NCI-H1694 treated with DMSO at 0.1 percent for 48 hours (cell line): ENCODE measurements around the gene PRMT2.
"Not testable (repeated sequence)": the region's sequence is repeated elsewhere in the genome, so short reads cannot be mapped to it uniquely, and the experiment has no call there.

Experiments
- DNase-seq: peaks from one replicate; lab custom pipeline; 2025; lab: John Stamatoyannopoulos, UW

PRMT2 gene

DNA sequence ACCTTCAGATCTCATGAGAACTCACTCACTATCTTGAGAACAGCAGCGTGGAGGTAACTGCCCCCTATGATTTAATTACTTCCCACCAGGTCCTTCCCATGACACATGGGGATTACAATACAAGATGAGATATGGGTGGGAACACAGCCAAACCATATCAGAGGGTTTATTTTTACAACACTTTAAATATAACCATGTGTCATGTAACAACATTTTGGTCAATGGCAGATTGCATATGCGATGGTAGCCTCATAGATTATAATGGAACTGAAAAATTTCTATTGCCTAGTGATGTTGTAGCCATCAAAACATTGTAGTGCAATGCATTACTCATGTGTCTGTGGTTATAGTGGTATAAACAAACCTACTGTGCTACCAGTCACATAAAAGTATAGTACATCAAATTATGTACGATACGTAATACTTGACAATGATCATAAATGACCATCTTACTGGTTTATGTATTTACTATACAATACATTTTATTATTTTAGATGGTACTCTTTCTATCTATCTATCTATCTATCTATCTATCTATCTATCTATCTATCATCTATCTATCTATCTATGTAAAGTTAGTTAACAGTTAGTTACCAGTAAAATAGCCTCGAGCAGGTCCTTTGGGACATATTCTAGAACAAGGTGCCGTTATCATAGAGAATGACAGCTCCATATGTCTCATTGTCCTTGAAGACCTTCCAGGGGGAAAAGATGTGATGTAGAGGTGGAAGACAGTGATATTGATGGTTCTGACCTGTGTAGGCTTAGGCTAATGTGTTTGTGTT, 18.0 kb upstream of the PRMT2 start:
- no peak for DNase-seq

GRCh38 chr21:46618738-46619379, 16.6 kb upstream of the PRMT2 start:
- DNase-seq, result no peak

DNA sequence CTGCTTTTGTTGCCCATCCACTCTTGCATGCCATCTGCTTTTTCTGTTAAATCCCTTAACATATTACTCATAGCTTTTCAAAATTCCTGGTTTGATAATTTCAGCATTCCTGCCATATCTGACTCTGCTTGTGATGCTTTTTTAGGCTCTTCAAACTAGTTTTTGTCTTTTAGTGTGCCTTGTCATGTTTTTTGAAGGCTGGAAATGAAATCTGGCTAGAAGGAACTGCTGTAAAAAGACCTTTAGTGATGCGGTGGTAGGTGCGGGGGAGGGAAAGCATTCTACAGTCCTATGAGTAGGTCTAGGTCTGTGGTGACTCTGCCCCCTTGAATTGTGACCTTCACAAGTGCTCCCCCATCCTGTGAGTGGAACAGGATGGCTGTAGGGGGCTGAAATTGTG, 15.6 kb upstream of the PRMT2 start:
- DNase-seq, result no peak

GRCh38 chr21:46620846-46621245, 14.6 kb upstream of the PRMT2 start:
- no peak for DNase-seq

DNA sequence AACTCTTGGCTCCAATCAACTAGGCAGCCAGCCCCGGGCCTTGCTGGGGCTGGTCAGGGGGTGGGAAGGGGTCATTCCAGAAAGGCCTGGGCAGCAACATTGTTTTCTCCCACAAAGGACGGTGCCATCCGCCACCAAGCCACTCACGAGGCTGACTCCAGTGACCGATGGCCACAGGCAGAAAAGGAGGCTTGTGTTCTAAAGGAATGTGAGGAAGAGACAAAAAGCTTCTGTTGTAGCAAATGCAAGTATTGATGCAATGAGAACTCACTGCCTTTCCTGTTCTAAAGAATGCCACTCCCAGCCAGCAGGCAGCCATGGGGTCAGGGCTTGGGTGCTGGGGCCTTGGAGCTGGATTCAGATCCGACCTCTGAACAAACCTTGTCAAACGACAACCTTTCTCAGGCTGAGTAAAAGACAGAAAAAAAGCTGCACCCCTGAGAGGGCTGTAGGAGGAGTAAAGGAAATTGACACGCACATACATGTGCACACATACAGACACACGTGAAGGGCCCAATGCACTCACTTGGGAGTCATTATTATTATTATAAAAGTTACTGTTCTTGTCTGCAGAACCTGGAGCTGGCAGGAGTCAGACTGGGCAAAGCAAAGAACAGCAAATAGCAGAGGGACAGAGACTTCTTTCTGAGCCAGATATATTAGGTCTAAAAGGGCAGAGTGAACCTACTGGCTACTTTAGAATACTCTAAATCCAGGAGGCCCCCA, 13.9 kb upstream of the PRMT2 start:
- no peak for DNase-seq

DNA sequence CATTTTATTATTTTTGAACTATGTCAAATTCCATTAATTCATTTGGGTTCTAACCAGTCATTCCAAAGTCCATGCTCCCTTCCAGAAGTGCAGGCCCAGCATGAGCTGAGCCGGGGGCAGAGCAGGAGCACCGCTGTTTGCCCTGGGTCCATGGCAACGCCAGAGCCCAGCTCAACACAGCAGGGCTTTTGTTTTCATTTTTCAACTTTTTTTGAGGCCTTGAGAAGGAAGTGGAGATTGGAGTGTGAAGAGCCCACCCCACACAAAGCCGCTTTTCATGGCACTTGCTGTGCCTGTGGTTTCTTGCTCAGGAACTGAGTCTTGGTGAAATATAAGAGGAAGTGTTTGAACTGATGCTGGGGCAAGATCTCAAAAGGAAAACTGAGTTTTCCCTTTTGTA, 13.2 kb upstream of the PRMT2 start:
- no peak for DNase-seq

- DNase-seq, result no peak
Measured at GRCh38 chr21:46624050-46624449, 11.4 kb upstream of the PRMT2 start.

DNA sequence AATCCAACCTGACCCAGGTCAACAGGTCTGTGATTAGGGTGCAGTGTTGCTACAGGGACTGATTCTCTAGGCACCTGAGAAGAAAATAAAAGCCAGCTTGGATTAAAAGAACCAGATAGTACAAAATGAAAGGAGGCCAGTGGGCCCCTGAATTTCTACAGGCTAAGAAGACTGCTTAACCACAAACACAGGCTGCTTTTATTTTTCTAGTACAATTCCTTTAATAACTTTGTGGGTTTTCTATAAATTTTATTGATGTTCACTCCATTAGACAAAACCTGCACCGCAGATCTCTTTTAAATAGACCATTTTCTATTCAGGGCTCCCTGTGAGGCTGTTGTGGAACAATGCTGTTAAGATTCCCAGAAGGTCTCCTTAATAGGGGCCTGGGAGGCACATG, 9.7 kb upstream of the PRMT2 start:
- DNase-seq, result no peak

DNA sequence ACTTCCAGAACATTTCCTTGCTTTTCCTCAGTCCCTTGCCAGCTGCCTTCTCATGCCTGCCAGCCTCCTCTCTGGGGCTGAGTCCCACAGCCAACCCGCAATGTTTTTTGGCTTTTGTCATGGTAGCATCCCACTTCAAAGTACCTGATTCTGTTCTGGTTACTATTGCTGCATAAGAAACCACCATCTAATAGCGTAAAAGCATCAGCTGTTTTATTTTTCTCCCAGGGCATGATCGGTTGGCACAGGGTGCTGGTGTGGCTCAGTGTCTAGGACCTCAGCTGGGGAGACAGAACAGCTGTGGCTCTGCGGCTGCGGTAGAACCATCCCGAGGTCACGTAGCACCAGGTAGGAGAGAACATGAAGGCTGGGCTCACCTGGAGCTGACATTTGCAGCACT, 8.9 kb upstream of the PRMT2 start:
- no peak for DNase-seq

DNA sequence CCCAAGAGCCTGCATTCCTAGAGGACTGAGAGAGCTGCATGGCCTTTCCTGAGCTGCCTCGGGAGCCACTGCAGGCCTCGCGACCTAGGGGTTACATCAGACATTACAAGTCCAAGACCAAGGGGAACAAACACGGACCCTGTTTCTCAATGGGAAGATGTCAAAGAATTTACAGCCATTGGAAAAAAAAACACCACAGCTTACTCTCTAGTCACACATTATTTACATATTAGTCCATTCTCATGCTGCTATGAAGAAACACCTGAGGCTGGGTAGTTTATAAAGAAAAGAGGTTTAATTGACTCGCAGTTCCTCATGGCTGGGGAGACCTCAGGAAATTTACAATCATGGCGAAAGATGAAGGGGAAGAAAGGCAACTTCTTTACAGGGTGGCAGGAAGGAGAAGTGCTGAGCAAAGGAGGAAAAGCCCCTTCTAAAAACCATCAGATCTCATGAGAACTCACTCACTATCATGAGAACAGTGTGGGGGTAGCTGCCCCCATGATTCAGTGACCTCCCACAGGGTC, 8.4 kb upstream of the PRMT2 start:
- DNase-seq, result no peak

DNA sequence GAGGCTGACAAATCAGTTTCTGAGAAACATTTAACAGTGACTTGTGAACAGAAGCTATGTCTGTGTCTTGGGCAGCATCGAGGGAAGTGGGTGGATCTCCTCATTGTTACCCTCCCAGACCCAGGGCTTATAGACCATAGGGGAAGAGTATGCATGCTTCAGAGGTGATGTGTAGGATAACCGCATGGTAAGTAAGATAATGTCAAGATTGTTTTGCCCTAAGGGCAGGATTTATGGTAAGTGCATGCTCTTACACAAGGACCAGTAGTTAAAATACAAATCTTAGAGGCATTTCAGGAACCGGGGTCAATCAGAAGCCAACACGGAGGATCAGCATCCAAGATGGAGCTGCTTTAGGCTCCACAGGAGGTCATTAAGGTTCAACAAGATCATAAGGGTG, 7.7 kb upstream of the PRMT2 start:
- no peak for DNase-seq

DNA sequence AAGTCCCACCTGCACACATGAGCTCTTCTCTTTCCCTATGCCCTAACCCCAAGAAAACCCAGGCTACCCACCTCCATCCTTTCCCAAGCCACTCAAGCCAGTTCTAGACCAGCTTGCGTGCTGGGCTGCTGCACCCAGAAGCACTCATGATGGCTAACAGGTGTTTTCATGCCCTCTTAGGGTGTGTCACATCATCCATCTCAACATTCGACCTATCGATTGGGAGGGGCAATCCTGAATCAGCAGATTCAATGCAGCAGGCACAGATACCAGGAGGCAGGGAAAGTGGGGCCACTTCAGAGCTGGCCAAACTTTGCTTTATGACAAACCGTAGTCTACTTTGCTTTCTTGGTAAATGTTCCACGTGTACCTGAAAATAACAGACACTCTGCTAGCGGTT, 6.6 kb upstream of the PRMT2 start:
- no peak for DNase-seq

DNA sequence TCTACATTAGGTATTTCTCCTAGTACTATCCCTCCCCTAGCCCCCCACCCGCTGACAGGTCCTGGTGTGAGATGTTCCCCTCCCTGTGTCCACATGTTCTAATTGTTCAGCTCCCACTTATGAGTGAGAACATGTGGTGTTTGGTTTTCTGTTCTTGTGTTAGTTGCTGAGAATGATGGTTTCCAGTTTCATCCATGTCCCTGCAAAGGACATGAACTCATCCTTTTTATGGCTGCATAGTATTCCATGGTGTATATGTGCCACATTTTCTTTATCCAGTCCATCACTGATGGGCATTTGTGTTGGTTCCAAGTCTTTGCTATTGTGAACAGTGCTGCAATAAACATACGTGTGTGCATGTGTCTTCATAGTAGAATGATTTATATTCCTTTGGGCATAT, 4.6 kb upstream of the PRMT2 start:
- not testable (repeated sequence) for DNase-seq

GRCh38 chr21:46633566-46633965, 1.9 kb upstream of the PRMT2 start:
- no peak for DNase-seq

DNA sequence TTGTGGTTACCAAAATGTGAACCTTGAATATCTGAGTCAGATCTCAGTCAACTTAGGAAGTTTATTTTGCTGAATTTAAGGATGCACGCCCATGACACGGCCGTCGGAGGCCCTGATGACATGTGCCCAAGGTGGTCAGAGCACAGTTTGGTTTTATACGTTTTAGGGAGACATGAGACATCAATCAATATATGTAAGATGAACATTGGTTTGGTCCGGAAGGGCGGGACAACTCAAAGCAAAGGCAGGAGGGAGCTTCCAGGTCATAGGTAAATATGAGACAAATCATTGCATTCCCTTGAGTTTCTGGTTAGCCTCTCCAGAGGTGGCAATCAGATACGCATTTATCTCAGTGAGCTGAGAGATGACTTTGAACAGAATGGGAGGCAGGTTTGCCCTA, 1.0 kb upstream of the PRMT2 start:
- DNase-seq, result no peak

DNA sequence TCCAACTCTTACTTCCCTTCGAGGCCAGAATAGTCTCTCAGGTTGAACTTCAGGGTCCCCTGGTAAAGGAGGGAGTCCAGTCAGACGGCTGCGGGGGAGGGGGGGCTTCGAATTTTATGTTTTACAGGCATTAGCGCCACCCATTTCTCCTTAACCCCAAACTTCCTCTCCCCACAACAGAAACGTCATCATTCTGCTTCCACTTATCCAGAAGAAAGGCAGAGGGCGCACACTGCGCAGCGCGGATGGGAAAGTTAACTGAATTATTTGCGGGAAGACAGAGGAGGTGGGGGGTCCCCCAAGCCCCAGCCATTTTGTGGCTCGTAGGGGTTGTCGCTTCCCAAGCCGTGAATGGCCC, 529 bp upstream of the PRMT2 start:
- DNase-seq, result peak; percentile 80

GRCh38 chr21:46636181-46636512, 673 bp downstream of the PRMT2 start:
- no peak for DNase-seq

DNA sequence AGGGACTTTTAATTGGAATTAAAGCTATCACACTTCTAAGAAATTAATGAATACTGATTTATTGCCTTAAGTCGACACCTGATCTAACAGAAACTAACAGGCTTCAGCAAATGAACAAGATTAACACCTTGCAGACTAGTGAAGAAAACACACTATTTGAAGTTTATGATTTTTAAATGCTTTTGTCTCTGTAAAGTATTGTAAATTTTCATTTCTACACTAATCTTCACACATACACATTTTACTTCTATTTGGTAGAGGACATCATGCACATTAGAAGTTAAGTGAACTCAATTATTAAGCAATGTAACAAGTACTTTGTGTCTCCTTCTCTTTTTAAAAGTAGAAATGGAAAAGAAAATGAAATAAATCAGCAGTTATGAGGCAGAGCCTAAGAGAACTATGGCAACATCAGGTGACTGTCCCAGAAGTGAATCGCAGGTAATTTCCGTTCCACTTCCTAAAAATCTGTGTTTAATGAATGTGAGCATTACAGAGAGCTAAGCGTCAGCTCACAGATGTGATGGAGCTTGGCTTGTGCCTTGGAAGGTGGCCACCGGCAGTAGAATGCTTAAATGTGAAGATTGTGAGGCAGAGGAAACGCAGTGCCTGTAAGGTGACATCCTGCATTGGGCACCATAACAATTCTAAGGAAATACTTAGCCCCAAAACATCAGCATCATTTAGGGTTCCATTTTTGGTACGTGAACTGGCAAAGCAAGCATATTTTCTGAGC, 1.2 kb downstream of the PRMT2 start:
- DNase-seq, result no peak

- DNase-seq, result no peak
Measured at GRCh38 chr21:46637952-46638746, 2.7 kb downstream of the PRMT2 start.

DNA sequence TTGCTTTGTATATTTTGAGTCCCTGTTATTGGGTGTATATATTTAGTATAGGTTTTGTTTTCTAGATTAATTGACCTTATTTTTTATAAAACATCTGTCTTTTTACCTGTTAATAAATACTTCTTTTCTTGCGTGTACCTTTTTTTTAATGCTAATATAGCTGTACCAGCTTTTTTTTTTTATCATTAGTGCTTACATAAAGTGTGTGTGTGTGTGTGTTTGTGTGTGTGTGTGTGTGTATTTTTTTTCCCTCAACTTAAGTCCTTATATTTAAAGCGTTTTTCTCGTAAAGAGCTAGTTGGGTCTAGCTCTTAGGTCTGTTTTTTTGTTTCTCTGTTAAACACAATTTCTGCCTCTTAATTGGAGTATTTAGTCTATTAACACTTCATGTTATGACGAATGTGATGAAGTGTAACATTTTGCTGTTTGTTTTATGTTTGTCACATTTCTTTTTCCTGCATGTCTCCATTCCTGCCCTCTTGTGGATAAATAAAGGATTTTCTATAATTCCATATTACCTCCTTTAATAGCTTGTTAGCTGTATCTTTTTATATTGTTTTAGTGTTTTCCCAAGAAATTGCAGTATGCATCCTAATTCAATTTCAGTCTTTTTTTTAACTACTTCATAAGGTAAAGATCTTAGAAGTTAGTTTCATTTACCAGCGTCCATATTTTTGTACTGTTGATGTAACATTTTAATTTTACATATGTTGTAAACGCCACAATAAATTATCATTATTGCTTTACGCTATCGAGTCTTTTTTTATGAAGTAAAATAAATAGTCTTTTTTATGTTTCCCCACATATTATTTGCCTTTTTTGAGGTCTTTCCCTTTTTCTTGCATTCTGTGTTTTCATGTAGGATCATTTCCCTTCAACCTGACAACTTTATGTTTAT, 4.3 kb downstream of the PRMT2 start:
- DNase-seq, result peak; percentile 50

DNA sequence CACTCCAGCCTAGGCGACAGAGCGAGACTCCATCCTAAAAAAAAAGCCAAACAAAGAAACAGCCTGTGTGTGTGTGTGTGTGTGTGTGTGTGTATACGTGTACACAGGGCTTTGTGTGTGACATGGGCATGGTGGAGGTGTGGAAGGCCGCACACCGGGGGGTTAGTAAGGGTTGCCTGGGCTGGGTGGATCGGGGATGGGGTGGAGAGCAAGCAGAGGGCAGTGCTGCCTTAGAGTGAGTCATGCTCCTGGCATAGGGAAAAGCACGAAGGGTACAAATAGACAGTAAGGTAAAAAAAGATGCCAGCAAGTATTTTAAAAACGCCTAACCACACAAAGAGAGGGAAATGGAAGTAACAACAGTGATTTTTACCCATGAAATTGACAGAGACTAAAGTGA, 6.2 kb downstream of the PRMT2 start:
- DNase-seq, result no peak
